RPMI7951 (cell line): Measurements from ENCODE around the gene AK5. TPM values are rescaled to one million over a fixed set of nuclear protein-coding genes. Genes with fewer than 3 reads are reported as not detected.

Source experiments
- DNase-seq: peaks from one replicate; pipeline ENCODE4 v3.0.0-alpha.2; 2012; ENCODE audit warnings: low read depth
- total RNA-seq: library from RNA; depleted of rRNA; stranded (reverse); fragments of >200 nt; shearing (Covaris generic); gene quantifications from 2 replicates; pipeline ENCODE4 v1.2.3, GENCODE V29; 2014

The AK5 gene
- total RNA-seq, 1 experiment from 2014 or later, result 6.5 TPM

- DNase-seq, result no peak
Measured at GRCh38 chr1:77349275-77349674, 67.5 kb downstream of the AK5 start.

GRCh38 chr1:77350012-77350770 lies 68.4 kb downstream of the AK5 start:
- no peak for DNase-seq

GRCh38 chr1:77354536-77354935 lies 72.7 kb downstream of the AK5 start:
- no peak for DNase-seq

- DNase-seq, result no peak
Measured at GRCh38 chr1:77355010-77355409, 73.2 kb downstream of the AK5 start.

GRCh38 chr1:77356136-77356535 lies 74.3 kb downstream of the AK5 start:
- no peak for DNase-seq

- DNase-seq, result no peak
Measured at GRCh38 chr1:77360256-77360655, 78.4 kb downstream of the AK5 start.

GRCh38 chr1:77361621-77362020 lies 79.8 kb downstream of the AK5 start:
- no peak for DNase-seq

GRCh38 chr1:77370161-77370560 lies 88.3 kb downstream of the AK5 start:
- peak; percentile 60 for DNase-seq

- peak; percentile 93 for DNase-seq
Measured at GRCh38 chr1:77370583-77371306, 88.9 kb downstream of the AK5 start.

- peak; percentile 43 for DNase-seq
Measured at GRCh38 chr1:77371396-77371795, 89.6 kb downstream of the AK5 start.

GRCh38 chr1:77373702-77374101 lies 91.9 kb downstream of the AK5 start:
- DNase-seq, result no peak

GRCh38 chr1:77375541-77375940 lies 93.7 kb downstream of the AK5 start:
- no peak for DNase-seq

- DNase-seq, result no peak
Measured at GRCh38 chr1:77375990-77376389, 94.2 kb downstream of the AK5 start.

GRCh38 chr1:77378723-77379535 lies 97.1 kb downstream of the AK5 start:
- peak; percentile 24 for DNase-seq

GRCh38 chr1:77382366-77382765 lies 100.5 kb downstream of the AK5 start:
- DNase-seq, result no peak

- no peak for DNase-seq
Measured at GRCh38 chr1:77383236-77383635, 101.4 kb downstream of the AK5 start.

GRCh38 chr1:77385551-77385950 lies 103.7 kb downstream of the AK5 start:
- no peak for DNase-seq

GRCh38 chr1:77386276-77386675 lies 104.5 kb downstream of the AK5 start:
- DNase-seq, result no peak

- DNase-seq, result no peak
Measured at GRCh38 chr1:77387553-77387952, 105.7 kb downstream of the AK5 start.

GRCh38 chr1:77388661-77389060 lies 106.8 kb downstream of the AK5 start:
- DNase-seq, result peak; percentile 57

- no peak for DNase-seq
Measured at GRCh38 chr1:77392486-77392885, 110.7 kb downstream of the AK5 start.

- DNase-seq, result peak; percentile 34
Measured at GRCh38 chr1:77394166-77394565, 112.3 kb downstream of the AK5 start.
